Measurements from ENCODE around the gene SART3. TPM values are rescaled to one million over a fixed set of nuclear protein-coding genes. Genes with fewer than 3 reads are reported as not detected.

Gene SART3
- total RNA-seq, 4 donors from 2014 or later = 46.1 to 77.0 (median 62.8) TPM

DNA sequence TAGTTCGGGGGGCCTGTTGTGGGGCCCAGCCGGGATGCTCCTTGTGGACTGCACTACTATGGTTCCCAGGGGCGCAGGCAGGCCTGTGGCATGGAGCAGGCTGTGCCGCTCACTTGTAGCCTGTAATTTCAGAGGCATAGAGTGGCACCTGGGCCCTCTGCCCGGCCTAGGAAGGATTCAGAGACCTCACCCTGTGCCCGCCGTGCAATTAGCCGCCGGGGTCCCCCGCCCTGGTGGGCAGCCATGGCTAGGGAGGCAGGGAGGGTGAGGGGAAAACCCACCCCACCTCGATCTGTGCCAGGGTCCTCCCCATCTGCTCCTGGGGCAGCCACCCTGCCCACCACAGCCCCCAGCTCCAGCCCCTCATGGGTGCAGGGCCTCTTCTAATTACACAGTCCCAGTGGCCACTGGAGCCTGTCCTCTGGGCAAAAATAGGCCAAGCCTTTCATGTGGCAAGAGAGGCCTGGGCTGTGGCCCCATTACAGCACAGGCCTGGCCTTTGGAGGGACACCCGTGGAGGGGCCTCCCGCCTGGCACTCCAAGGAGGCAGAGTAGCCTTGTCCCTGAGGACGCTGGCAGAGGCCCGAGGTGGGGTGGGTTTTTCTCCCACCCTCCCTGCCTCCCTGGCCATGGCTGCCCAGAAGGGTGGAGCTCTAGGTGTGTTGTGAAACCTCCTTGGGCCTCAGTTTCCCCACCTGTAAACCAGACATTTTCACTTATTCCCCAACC is 42.2 kb upstream of the SART3 start:
- no peaks in the 10 kb centered on the region for H3K27me3 ChIP-seq
- peaks cover 6% of the 10 kb centered on the region for H3K4me1 ChIP-seq
- no peak overlapping the region for H3K27ac ChIP-seq
- 81% methylated on average over 5 of the region's 15 CpGs for WGBS
- no peak overlapping the region for H3K4me3 ChIP-seq
- TF ChIP-seq, protein P1, sequence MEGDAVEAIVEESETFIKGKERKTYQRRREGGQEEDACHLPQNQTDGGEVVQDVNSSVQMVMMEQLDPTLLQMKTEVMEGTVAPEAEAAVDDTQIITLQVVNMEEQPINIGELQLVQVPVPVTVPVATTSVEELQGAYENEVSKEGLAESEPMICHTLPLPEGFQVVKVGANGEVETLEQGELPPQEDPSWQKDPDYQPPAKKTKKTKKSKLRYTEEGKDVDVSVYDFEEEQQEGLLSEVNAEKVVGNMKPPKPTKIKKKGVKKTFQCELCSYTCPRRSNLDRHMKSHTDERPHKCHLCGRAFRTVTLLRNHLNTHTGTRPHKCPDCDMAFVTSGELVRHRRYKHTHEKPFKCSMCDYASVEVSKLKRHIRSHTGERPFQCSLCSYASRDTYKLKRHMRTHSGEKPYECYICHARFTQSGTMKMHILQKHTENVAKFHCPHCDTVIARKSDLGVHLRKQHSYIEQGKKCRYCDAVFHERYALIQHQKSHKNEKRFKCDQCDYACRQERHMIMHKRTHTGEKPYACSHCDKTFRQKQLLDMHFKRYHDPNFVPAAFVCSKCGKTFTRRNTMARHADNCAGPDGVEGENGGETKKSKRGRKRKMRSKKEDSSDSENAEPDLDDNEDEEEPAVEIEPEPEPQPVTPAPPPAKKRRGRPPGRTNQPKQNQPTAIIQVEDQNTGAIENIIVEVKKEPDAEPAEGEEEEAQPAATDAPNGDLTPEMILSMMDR (IDR thresholded peaks at IDR 0.05) = no peak
- TF ChIP-seq POLR2AphosphoS5 (IDR thresholded peaks at IDR 0.05) (no peak), EP300 (IDR thresholded peaks at IDR 0.05) (no peak), POLR2A (IDR thresholded peaks at IDR 0.05) (no peak)
- no peaks in the 10 kb centered on the region for H3K9me3 ChIP-seq
- no peaks in the 10 kb centered on the region for H3K36me3 ChIP-seq
- no peak for DNase-seq (ENCODE audit: low spot score in 2 of 2)

DNA sequence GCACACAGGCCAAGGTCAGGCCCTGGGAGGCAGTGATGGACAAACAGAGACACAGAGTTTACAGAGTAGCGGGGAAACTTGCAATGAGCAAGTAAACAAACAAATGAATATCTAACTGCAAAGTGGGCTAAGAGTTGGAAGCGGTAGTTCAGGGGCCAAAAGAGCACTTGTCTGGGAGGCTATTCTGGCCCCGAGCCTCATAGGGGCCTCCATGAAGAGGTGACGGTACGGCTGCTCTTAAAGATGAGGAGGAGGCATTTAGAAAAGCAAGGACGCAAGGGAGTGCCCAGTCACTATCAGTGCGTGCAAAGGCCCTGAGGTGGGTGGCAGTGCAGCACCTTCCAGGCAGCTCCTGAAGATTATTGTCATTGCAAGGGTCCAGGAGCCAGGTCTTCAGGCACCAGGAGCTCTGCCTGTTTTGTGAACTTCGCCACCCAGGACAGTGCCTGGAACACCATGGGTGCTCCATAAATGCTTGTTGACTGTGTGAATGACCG is 41.3 kb upstream of the SART3 start:
- 95% methylated on average over 9 of the region's 9 CpGs for WGBS
- Histone ChIP-seq H3K9me3 (no peaks in the 10 kb centered on the region), H3K27ac (no peak overlapping the region), H3K4me3 (no peak overlapping the region), H3K27me3 (no peaks in the 10 kb centered on the region), H3K4me1 (peaks cover 6% of the 10 kb centered on the region), H3K36me3 (no peaks in the 10 kb centered on the region)
- TF ChIP-seq POLR2A (IDR thresholded peaks at IDR 0.05) = no peak
- TF ChIP-seq POLR2AphosphoS5 (IDR thresholded peaks at IDR 0.05) = no peak
- no peak for DNase-seq (ENCODE audit: low spot score in 2 of 2)

DNA sequence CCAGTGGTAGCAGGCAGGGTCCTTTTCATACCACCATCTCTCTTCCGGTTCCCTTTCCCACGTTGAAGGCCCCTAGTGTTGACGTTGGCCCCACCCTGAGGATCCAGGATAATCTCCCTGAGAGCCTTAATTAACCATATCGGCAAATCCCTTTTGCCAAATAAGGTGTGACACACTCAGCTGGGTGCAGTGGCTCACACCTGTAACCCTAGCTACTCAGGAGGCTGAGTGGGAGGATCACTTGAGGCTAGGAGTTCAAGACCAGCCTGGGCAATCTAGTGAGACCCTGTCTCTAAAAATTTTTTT is 39.7 kb upstream of the SART3 start:
- no peaks in the 10 kb centered on the region for H3K36me3 ChIP-seq
- 68% methylated on average over 4 of the region's 4 CpGs for WGBS
- H3K27me3 ChIP-seq = no peaks in the 10 kb centered on the region
- H3K9me3 ChIP-seq = no peaks in the 10 kb centered on the region
- TF ChIP-seq POLR2AphosphoS5 (IDR thresholded peaks at IDR 0.05) (no peak), POLR2A (IDR thresholded peaks at IDR 0.05) (no peak), EP300 (IDR thresholded peaks at IDR 0.05) (no peak)
- TF ChIP-seq, protein P1 (IDR thresholded peaks at IDR 0.05) = no peak
- no peak for DNase-seq (ENCODE audit: low spot score in 2 of 2)
- no peak overlapping the region for H3K4me3 ChIP-seq
- peaks cover 9% of the 10 kb centered on the region for H3K4me1 ChIP-seq
- H3K27ac ChIP-seq = no peak overlapping the region

DNA sequence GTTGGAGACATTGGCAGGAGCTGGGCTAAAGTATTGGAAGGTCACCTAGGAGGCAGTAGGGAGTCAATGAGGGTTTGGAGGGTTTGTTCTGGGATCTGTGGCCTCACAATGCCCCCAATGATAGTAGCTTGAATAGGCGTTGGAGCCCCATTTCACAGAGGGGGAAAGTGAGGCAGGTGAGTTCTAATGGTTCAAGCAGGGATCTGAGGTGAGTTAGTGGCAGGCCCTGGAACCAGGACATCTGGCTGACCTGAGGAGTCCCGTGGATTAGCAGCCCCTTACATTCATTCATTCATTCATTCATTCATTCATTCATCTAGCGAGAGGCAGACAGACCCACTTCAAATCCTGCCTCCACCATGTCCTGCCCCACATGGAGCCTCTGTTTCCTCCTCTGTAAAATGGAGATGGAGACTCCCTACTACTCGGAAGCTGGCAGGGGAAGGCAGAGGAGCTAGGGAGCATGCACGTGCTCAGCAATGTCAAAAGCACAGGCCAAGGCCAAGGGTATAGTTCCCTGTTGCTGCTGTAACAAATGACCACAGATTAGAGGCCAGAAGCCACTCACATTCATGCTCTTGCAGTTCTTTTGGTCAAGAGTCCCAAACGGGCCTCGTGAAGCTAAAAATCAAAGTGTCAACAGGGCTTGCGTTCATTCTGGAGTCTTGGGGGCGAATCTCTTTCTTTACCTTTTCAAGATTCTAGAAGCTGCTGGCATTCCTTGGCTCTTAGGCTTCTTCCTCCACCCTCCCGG is 39.2 kb upstream of the SART3 start:
- WGBS = 91% methylated on average over 9 of the region's 10 CpGs
- H3K4me1 ChIP-seq = peaks cover 9% of the 10 kb centered on the region

DNA sequence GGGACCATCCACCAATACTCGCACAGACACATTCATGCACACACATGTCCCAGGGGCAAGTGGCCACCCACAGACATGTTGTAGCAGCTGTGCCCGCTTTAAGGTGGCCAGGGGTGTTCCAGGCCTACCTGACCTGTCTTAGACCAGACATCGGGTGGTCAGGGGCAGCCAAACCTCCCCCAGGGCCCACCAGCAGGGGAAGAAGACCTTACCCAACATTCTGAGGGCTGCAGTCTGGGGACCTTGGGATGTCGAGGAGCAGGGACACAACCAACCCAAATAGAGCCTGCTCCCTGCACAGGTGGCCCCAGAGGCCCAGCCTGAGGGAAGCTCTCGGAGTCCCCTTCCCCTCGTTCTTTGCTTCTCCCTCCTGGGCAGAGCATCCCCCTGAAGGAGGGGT is 38.6 kb upstream of the SART3 start:
- 89% methylated on average over 1 of the region's 6 CpGs for WGBS
- TF ChIP-seq POLR2AphosphoS5 (IDR thresholded peaks at IDR 0.05) (no peak), POLR2A (IDR thresholded peaks at IDR 0.05) (no peak), EP300 (IDR thresholded peaks at IDR 0.05) (no peak)
- TF ChIP-seq, protein P1 (IDR thresholded peaks at IDR 0.05) = no peak
- no peak for DNase-seq (ENCODE audit: low spot score in 2 of 2)
- Histone ChIP-seq H3K9me3 (no peaks in the 10 kb centered on the region), H3K36me3 (no peaks in the 10 kb centered on the region), H3K4me3 (no peak overlapping the region), H3K27me3 (no peaks in the 10 kb centered on the region), H3K27ac (no peak overlapping the region), H3K4me1 (peaks cover 9% of the 10 kb centered on the region)

More for the DNA sequence above, 39.2 kb upstream of the SART3 start:
- Histone ChIP-seq H3K9me3 (no peaks in the 10 kb centered on the region), H3K27ac (no peak overlapping the region), H3K36me3 (no peaks in the 10 kb centered on the region), H3K4me3 (no peak overlapping the region), H3K27me3 (no peaks in the 10 kb centered on the region)
- no peak for DNase-seq (ENCODE audit: low spot score in 2 of 2)
- no peak for TF ChIP-seq POLR2AphosphoS5 (IDR thresholded peaks at IDR 0.05)
- TF ChIP-seq EP300 (IDR thresholded peaks at IDR 0.05) = no peak
- TF ChIP-seq, protein P1 (IDR thresholded peaks at IDR 0.05) = no peak
- no peak for TF ChIP-seq POLR2A (IDR thresholded peaks at IDR 0.05)
